MV-4-11 (cell line): ENCODE measurements around the gene PLK4.
"Not testable (repeated sequence)": the region's sequence is repeated elsewhere in the genome, so short reads cannot be mapped to it uniquely, and the experiment has no call there.

Experiments used
- DNase-seq: peaks from one replicate; lab custom pipeline; 2025; lab: John Stamatoyannopoulos, UW

PLK4 gene

GRCh38 chr4:127916512-127916911 is 35.8 kb downstream of the PLK4 start:
- no peak for DNase-seq

DNA sequence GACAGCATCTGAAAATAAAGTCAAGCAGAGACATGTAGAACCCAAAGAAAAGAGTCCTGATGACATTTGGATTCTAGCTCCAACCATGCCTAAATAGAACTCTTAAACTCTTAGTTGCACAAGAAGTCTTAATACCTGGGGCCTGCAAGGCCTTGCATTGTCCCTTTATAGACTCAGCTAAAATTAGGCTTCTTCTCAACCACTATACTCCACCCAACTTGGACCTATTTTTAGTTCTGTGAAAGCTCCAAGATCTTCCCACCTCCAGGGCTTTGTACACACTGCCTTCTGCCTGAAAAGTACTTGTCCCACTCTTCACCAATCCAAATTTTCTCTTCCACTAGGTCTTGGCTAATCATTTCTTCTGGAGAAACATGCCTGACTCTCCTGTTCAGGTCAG is 36.5 kb downstream of the PLK4 start:
- no peak for DNase-seq

GRCh38 chr4:127920521-127920920 is 39.8 kb downstream of the PLK4 start:
- DNase-seq: no peak

DNA sequence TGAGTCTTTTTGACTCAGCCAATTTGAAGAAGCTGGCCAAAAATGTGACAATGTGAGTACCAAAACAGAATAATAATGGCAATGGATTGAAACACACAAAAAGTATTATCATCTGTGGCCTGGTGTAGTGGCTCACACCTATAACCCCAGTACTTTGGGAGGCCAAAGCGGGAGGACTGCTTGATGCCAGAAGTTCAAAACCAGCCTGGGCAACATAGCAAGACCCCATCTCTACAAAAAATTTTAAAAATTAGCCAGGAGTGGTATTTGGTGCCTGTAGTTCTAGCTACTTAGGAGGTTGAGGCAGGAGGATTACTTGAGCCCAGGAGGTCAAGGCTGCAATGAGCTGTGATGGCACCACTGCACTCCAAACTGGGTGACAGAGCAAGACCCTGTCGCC is 41.5 kb downstream of the PLK4 start:
- DNase-seq: no peak

DNA sequence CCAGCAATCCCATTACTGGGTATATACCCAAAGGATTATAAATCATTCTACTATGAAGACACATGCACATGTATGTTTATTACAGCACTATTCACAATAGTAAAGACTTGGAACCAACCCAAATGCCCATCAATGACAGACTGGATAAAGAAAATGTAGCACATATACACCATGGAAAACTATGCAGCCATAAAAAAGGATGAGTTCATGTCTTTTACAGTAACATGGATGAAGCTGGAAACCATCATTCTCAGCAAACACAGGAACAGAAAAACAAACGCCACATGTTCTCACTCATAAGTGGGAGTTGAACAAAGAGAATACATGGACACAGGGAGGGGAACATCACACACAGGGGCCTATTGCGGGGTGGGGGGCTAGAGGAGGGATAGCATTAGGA is 45.0 kb downstream of the PLK4 start:
- not testable (repeated sequence) for DNase-seq

- no peak for DNase-seq
Observed at GRCh38 chr4:127930175-127930574, 49.5 kb downstream of the PLK4 start.

DNA sequence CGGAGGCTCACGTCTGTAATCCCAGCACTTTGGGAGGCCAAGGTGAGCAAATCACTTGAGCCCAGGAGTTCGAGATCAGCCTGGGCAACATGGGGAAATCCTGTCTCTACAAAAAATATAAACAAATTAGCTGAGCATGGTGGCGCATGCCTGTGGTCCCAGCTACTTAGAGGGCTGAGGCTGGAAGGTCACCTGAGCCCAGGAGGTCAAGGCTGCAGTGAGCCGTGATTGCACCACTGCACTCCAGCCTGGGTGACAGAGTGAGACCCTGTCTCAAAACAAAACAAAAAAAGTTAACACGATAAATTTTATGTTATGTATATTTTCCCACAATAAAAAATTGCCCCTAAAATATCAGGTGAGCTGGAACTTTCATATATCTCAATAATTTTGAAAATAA is 51.1 kb downstream of the PLK4 start:
- not testable (repeated sequence) for DNase-seq

DNA sequence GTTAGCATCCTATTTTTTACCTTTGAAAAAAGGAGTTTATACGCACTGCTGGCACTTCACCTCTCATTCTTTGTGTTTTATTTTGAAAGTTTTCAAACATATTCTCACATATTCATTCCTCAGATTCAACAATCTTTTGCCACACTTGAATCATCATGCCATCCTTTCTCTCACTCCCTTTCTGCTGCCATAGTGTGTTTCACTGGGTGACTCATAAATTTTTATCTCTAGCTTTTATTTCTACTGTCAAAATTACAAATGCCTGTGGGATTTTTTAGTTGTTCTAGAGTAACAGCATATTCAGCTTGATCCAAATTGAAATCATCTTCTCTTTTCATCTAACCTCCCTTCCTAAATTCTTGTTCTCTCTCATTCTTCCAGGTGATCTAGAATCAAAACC is 56.3 kb downstream of the PLK4 start:
- no peak for DNase-seq
